ENCODE data around the gene TAGLN2.

Gene TAGLN2

DNA sequence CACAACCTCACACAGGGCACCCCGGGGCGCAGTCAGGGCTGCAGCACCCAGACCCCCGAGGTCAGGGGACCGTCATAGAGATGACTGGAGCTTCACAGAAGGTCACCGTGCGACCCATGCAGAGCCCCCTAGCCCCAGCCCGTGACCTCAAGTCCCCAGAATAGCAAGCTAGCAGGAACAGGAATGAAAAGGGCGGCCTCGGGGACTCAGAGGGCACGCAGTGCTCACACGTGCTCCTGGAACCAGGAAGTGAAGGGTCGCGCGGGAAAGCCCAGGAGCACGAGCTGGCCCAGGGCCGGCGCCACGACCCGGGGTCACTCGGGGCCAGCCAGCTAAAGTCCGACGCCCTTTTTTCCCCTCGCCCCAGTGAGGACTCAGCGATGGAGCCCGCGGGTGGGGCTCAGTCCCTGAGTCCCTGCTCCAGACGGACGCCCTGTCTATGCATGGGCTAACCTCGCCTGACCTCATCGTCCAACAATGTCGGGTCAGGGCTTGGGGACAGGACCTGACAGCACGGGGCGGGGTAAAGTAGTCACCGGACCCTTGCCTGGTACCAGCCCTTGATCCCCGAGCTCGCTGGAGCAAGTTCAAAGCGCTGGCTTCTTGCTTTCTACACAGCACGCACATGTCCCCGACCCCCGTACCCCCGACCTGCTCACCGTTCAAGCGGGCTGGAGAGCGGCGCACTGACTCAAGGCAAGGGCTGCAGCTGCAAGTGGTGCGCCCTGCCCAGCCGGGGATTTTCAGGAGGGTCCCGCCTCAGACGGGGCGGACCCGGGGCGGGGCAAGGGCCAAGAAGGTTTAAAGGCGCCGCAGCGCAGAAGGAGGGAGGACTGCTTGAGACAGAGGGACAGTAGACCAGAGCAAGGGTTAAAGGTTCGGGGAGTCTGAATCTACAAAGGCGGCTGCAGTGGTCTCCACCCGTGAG, at the start of gene TAGLN2:
Gene TAGLN2 (minus strand): TSS at position 717 of the 928 bp plus-strand sequence. CDS start 4,998 bp downstream, outside the sequence.
- peak; percentile 81 to 84 for ATAC-seq

DNA sequence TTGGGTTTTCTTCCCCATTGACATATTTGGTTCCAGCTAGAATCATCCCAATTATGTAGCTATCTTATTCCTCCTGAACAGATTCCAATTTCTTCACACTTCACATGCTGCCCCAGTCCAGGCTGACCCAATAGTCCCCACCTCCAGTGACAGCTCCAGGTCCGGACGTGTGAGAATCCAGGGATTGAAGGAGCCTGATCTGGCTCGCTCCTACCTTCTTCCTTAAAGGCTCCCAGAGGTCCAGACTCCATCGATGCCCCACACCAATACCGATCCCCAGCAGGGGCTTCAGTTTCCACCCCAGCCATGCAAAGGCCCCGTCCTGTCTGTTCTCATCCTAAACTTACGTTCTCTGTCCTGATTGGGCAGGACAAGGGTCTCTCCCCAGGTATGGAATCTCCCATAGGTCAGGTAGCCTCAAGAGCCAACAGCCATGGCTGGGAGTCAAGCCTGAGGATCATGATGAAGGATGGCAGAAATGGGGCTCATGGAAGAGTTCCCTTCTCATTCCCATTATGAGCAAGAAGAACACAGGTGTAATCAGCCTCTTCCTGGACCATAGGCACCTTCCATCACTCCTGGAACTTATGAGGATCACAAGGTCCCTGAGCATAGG, 49.2 kb upstream of the TAGLN2 start:
- ATAC-seq = no peak

DNA sequence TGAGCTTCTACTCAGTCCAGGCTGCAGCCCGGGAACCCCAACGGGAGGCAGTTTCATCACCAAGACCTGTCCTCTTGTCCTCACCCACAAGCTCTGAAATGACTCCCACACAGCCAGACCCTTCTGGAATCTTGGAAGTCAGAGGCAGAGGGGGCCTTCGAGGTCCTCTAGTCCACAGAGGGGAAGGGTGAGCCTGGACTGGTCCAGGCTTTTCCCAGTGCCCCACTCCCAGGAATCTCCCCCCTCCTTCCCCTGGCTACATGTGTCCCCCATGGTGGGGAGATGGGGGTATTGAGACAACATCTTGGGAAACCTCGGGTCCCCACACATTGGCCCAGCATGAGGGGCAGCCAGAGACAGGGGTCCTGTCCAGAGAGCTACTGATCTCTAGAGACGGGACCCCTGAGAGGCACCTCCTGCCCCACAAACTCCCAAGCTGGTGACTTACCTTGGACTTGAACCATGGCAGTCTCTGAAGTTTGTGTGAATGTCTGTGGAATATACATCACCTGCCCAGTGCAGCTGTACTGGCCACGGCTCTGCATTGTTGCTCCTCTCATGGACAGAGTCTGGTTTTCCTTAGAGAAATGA, 48.1 kb upstream of the TAGLN2 start:
- ATAC-seq = no peak

DNA sequence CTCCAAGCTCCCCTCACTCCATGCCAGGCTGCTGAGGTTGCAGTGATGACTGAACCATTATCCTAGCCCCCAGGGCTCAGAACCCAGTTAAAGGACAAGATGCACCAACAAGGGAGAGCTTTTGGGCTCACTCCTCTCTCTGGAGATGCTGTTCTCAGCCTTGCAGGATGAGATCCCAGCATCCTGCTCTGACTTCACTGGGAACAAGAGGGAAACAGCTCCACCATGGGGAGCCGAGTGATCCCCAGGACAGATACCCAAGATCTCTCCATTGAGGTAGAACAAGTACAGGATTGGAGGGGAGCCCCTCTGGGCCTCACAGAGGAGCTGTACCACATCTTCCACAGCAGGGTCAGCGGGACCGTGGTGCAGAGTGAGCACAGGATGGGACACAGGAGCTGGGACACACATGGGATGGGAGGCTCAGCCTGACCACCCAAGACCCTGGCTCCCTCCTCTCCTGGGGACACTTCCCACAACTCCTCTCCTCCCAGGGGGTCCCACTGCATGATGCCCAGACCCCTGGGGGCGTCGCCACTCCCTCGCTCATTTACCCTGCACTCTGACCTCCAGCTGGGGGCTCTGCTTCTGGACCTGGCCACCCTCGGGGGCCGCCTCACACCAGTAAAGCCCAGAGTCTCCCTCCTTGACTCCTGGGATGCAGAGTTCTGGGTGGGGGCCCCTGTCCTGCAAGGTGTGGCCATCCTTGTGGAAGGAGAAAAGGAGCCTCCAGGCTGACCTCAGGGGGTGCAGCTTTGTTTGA, 47.3 kb upstream of the TAGLN2 start:
- ATAC-seq = no peak

DNA sequence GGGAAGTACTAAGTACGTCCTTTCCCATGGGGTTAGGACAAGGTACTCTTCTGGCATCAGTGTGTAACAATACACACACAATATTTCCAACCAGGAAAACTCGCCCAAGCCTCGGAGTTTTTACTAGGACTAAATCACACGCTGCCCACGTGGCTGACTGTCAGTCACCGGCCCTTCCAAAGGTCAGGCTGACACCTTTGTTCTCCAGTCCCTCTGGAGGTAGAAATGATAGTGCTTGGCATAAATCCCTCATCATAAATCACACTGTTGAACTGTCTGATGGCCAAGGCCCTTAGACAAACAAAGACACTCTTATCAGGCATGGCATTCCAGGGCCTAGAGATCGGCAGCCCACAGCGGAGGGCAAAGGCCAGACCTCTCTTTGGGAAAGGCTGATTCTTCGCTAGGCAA, 45.6 kb upstream of the TAGLN2 start:
- no peak for ATAC-seq

DNA sequence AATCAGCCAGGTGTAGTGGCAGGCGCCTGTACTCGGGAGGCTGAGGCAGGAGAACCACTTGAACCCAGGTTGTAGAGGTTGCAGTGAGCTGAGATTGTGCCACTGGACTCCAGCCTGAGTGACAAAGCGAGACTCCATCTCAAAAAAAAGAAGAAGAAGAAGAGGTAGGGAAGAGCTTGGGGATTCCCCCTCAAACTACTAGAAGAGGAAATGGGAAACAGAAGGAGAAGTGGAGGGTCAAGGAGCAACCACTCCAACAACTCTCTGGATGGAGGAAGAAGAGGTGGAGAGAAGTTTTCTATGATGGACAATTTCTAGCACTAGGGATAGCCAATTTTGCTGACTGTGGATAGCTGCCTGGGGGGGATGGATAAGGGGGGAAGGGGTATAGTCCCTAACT, 43.6 kb upstream of the TAGLN2 start:
- ATAC-seq = no peak

DNA sequence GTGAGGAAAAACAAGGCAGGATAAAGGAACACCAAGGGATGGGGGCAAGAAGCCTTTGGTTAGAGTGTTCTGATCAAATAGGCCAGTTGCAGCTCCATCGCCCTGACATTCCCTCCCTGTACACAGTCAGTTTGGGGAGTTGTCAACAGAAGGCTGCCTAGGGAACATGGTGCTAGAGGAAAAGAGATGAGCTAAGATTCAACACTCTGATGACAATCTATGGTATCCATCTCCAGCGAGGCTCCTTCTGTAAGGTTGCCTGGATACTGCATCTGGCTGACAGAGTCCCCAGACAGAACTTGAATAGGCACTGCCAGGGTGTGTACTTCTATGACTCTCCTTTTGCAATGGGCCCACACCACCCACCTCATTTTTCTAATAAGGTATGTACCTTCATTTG, 40.0 kb upstream of the TAGLN2 start:
- ATAC-seq = no peak

DNA sequence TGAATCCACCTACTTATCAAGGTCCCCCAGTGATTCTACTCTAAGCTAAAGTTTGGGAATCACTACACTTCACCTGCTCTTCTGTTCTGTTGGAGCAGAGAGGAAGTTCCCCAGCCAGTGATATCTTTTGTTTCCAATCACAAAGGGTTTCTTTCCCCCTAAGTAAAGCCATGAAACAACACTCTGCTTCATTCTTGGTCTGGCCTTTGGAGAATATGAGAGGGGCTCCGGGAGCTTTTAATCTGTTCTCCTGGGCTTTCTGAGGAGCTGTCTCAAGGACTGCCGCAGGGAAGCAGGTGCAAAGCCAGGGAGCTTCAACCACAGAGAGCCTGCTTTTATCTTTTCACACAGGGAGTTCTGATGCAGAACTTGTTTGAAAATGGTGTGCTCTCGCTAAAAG, 38.8 kb upstream of the TAGLN2 start:
- ATAC-seq = no peak

DNA sequence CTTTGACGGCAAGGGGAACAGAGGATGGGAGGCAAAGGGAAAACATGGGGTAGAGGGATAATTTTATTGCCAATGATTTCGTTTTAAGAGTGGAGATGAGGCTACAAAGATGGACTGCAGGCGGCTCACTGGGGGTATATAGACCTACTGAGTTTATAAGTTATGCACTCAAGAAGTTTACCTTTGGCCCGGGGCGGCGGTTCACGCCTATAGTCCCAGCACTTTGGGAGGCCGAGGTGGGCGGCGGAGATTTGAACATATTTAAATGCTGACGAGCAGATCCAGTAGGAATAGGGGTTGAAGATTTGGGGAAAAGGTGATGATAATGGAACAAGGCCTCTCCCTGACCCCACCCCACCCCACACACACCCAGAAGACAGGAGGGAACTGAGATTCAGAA, 36.9 kb upstream of the TAGLN2 start:
- ATAC-seq = no peak

DNA sequence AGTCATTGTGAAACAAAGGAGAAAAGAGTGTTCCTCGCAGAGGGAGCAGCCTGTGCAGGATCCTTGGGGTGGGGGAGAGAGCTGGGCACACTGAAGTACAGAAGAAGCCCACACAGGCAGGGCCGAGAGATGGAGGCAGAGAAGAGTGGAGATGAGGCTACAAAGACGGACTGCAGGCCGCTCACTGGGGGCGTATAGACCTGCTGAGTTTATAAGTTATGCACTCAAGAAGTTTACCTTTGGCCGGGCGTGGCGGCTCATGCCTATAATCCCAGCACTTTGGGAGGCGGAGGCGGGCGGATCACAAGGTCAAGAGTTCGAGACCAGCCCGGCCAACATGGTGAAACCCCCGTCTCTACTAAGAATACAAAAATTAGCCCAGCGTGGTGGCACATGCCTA, 36.3 kb upstream of the TAGLN2 start:
- no peak for ATAC-seq

DNA sequence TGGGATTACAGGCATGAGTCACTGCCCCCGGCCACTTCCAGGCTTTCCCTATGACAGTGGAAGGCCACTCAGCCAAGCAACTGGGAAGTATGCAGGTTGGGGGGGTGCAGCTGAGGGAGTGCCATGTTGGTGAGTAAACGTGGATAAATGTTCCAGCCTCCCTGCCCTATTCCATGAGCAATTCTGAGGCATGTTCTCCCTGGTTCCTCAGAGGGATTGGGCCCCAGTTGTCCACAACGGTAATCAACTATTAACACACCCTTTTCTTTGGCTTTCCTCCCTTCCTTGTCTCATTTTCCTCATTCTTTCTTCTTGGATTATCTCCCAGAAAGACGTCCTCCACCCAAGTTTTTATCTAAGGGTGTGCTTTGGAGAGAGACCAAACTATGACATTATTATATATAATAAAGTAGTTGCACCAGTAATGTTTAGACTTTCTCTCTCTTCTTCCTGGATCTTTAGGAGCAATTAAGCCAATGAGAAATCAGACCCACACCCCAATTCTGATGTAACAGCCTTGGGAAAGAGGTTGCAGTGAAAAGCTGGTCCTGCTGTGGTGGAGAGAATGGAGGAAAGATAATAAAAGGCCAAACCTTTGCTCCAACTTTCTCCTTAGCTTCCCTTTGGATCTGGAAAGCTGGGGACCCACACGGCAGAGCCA, 35.5 kb upstream of the TAGLN2 start:
- no peak for ATAC-seq

DNA sequence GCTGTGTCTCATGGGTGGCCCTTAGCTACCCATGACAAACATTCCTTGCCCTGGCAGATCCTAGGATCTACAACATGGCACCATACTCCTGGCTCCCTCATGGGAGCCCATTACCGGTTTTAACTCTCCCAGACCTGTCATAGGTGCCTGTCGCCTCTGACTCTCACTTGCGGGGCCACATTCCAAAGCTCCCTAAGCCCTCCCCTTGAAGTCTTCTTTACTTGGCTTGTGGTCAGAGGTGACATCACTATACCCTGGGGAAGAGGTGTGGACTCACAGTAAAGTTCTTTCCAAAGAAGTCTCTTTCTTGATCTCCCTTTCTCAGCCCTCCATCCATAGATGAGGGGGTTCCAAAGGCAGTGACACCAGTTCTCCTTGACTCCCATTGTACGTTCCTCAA, 34.1 kb upstream of the TAGLN2 start:
- ATAC-seq = no peak

DNA sequence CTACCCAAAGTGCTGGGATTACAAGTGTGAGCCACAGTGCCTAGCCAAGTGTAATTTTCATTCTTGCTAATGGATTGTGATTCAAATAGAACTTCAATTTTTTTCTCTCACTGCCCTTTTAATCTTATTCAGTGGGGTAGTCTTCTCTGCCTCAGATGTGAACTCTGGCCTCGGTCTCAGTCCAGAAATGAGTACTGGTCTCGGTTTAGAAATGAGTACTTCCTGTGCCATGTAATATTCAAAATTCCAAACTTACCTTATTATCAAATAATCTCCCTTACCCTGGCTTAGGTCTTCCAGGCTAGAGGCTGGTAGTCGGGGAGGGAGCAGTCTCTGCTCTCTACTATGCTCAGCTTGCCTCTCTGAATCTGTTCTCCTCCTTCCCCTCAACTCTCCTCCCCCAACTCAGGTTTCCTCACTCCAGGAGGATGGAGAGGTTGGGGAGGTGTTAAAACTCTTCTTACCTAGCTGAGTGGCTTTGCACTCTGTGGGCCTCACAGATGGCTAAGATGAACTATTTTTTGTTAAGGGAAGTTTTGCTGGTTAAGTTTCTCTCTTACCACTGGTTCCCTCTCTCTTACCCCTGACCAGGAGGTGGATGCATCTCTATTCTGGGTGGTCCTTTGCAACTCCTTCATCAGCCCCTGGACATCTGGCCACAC, 33.5 kb upstream of the TAGLN2 start:
- peak in 1 of 2 donors; percentile 38 for ATAC-seq

DNA sequence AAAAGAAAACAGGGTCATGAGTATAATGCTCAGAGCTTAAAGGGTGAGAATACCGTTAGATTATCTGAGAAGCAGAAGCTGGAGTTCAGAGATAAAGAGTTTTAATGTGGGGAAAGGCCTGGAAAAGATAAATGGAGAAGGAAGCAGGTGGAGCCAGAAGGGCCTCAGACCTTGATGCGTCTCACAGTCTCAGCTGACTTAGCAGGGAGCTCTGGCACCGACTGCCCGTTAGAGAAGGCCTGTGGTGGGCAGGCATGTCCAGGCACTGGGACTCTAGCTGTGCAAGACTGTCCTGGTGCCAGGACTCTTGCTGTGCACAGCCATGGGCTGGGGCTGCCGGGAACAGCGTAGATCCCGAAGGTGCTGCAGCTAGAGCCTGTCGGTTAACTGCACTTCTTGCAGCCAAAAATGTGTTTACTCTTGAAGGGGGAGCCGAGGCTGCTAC, 32.5 kb upstream of the TAGLN2 start:
- no peak for ATAC-seq

DNA sequence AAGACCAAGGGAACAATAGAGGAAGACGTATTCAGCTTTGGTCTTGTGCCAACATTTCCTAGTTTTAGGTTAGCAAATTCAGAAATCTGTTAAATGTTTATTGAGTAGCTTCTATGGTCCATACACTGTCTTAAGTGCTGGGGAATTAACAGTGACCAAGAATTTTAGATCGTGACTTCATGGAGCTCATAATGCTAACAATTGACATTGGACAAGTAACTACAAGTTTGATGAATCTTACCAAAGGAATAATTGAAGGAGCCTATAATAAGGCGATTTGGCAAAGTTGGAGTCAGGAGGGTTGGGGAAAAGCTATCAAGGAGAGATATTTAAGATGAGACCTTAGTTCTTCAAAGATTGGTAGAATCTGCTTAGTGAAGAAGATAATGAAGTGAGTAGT, 30.1 kb upstream of the TAGLN2 start:
- no peak for ATAC-seq

DNA sequence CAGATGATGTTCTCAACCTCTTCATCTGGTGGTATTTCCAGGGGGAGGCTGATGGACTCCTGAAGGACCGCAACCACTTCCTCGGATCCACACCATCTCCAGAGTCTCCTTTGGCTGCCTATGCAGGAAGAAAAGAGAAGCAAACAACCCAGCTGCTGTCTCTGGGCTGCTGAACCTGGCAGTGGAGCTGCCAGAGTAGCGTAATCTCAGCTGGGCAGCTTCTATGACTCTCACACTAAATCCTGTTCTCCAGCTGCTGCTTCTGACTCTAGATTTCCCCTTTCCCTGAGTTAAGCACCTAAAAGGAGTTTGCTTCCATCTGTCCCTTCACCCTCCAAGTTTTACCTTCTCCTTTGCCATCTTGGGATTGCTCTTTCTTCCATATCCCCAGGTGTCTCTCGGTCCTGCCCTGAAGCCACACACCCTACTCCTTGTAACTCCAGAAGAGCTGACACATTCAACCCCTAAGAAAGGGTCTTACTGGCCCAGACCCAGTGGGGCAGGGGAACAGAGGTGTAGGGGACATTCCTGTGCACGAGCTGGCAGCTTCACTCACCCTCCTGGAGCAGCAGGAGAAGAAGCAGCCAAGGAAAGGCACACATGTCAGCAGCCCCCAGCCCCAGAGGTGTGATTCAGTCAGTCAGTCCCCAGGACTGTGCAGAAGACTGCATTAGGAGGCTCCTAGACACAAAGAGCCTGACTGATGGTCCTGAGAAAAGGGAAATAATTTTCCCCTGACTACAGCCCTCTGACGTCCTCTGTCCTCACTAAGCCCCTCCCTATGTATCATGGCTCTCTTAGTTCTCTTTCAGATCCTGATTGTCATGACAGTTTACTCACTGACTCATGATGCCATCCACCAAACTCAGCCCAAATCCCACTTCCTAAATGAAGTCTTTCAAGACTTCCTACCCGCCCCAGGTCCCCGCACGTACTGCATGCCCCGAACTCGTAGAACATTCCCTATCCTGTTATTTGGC, 28.5 kb upstream of the TAGLN2 start, which contains the start of gene SLAMF9:
Gene SLAMF9 (minus strand): TSS at position 702 of the 980 bp plus-strand sequence. CDS start 100 bp downstream, at position 602.
- ATAC-seq = no peak

DNA sequence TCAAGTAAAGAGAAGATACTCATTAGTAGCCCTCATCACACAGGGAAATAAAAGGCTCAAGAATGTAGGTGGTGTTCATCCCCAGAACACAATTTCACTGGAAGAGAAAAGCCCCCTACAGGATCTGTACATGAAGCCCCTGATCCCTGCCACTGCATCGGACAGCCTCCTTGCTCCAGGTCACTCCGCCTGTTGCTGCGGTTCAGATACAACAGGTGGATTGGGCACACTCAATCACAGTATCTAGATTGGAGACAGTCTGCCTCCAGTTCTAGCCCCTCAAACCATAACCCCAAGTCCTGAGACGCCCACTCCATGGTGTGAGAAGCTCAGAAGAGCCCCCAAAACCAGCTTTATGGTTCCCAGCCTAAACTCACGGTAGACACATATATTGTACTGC, 27.6 kb upstream of the TAGLN2 start:
- no peak for ATAC-seq

DNA sequence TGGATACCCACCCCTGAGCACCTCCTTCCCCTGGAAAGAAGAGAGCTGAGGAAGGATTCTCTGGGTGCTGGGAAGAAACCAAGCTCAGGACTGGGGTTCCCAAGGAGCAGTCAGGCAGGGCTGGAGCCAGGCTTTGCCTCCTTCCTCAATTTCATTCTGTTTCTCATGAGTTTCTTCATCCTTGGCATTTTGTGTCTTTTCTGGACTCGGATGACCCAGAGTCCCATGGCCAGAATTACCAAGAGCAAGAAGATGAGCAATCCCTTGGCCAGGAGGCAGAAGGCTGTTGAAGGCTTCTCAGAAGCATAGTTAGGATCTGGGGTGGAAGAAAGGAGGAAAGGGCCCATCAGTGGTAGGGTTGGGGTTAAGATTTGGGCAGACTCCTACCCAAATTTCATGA, 26.2 kb upstream of the TAGLN2 start:
- ATAC-seq = no peak

DNA sequence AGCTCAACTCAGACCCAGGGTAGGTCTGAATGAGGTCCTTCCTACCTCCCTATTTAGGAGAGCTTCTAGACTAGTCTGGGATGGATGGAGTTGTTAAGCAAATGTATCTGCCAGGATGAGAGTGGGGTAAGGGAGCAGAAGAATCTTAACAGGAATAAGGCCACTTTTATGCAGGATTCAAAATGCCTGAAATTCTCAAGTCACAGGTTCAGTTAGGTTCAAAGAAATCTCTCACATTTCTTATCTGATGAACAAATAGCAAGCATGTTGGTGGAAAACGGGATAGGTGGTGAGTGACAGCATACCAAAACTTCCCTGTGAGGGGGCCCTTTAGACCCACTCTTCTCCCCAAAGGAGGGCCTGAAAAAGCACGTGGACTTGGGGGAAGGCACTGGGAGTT, 25.7 kb upstream of the TAGLN2 start:
- no peak for ATAC-seq

DNA sequence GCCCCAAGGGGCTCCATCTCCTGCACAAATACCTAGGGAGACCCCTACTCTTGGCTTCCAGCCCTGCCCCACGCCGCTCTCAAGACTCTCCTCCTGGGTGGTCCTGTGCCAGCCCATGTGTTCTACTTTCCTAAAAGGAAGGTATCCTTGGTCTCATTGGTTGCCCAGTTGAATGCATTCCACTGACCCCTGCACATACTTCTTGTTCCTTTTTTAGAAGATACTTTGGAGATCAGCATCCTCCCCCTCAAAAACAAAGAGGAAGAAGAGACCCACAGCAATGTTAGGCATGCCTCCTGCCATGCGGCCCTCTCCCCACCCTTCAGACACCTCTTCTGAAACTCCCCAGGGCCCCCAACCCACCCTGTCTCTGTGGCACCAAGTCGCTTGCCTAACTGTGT, 24.7 kb upstream of the TAGLN2 start:
- no peak for ATAC-seq
